ENCODE data around the gene APOC1.

DNA sequence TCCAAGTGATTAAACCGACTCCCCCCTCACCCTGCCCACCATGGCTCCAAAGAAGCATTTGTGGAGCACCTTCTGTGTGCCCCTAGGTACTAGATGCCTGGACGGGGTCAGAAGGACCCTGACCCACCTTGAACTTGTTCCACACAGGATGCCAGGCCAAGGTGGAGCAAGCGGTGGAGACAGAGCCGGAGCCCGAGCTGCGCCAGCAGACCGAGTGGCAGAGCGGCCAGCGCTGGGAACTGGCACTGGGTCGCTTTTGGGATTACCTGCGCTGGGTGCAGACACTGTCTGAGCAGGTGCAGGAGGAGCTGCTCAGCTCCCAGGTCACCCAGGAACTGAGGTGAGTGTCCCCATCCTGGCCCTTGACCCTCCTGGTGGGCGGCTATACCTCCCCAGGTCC is 6.8 kb upstream of the APOC1 start:
- no peak for TF ChIP-seq CTCF (IDR thresholded peaks at IDR 0.05; ENCODE audit: insufficient read depth, low read depth, low read length)
- TF ChIP-seq EZH2 (IDR thresholded peaks at IDR 0.05; ENCODE audit: insufficient read depth, low read length): no peak

Measured in astrocyte (in vitro differentiated cells and primary cell).